ENCODE measurements around the gene SNX24.
"Not testable (repeated sequence)": the region's sequence is repeated elsewhere in the genome, so short reads cannot be mapped to it uniquely, and the experiment has no call there.

SNX24 gene

GRCh38 chr5:122874179-122874875, 28.9 kb downstream of the SNX24 start:
- DNase-seq: no peak

- no peak for DNase-seq
Observed at GRCh38 chr5:122877518-122877917, 32.1 kb downstream of the SNX24 start.

GRCh38 chr5:122879076-122879475, 33.7 kb downstream of the SNX24 start:
- DNase-seq: no peak

GRCh38 chr5:122880170-122880689, 34.8 kb downstream of the SNX24 start:
- DNase-seq: no peak

GRCh38 chr5:122880749-122881148, 35.3 kb downstream of the SNX24 start:
- DNase-seq: no peak

GRCh38 chr5:122882831-122883230, 37.4 kb downstream of the SNX24 start:
- peak; percentile 40 for DNase-seq

GRCh38 chr5:122885045-122885517, 39.7 kb downstream of the SNX24 start:
- DNase-seq: no peak

- no peak for DNase-seq
Observed at GRCh38 chr5:122885891-122886290, 40.5 kb downstream of the SNX24 start.

GRCh38 chr5:122895141-122895540, 49.7 kb downstream of the SNX24 start:
- DNase-seq: no peak

- DNase-seq: peak; percentile 16
Observed at GRCh38 chr5:122896598-122897282, 51.3 kb downstream of the SNX24 start.

GRCh38 chr5:122897283-122897602, 51.8 kb downstream of the SNX24 start:
- DNase-seq: no peak

- no peak for DNase-seq
Observed at GRCh38 chr5:122901346-122901745, 55.9 kb downstream of the SNX24 start.

GRCh38 chr5:122902263-122902662, 56.9 kb downstream of the SNX24 start:
- no peak for DNase-seq

GRCh38 chr5:122906768-122907167, 61.4 kb downstream of the SNX24 start:
- no peak for DNase-seq

- peak; percentile 25 for DNase-seq
Observed at GRCh38 chr5:122907276-122907675, 61.9 kb downstream of the SNX24 start.

GRCh38 chr5:122908108-122908507, 62.7 kb downstream of the SNX24 start:
- no peak for DNase-seq

GRCh38 chr5:122908662-122909061, 63.2 kb downstream of the SNX24 start:
- no peak for DNase-seq

- no peak for DNase-seq
Observed at GRCh38 chr5:122909470-122910100, 64.2 kb downstream of the SNX24 start.

GRCh38 chr5:122913436-122913835, 68.0 kb downstream of the SNX24 start:
- not testable (repeated sequence) for DNase-seq

GRCh38 chr5:122915717-122916461, 70.5 kb downstream of the SNX24 start:
- DNase-seq: no peak

GRCh38 chr5:122916490-122916889, 71.1 kb downstream of the SNX24 start:
- DNase-seq: no peak

GRCh38 chr5:122919969-122920368, 74.6 kb downstream of the SNX24 start:
- DNase-seq: no peak

- DNase-seq: no peak
Observed at GRCh38 chr5:122921826-122922225, 76.4 kb downstream of the SNX24 start.

Data from kidney glomerular epithelial cell (primary cell).